SK-N-MC (cell line): Measurements from ENCODE around the gene CACNA1C.

ENCODE experiments used
- EZH2 ChIP-seq: fragments of 200-600 bp; sonication (generic); IDR thresholded peaks from one replicate; pipeline ENCODE4 v1.6.1; 2017; ENCODE audit warnings: antibody characterized with exemption
- POLR2AphosphoS5 ChIP-seq: IDR thresholded peaks from 2 replicates; pipeline ENCODE4 v1.6.1; 2012; ENCODE audit warnings: mild to moderate bottlenecking, low read depth, low read length, borderline replicate concordance

- TF ChIP-seq EZH2 (no peak), POLR2AphosphoS5 (no peak)
These were observed 601.5 kb downstream of the CACNA1C start for GRCh38 chr12:2654311-2654710.
